Stimulated activated CD4-positive, alpha-beta T cell treated with anti-CD3 and anti-CD28 coated beads, Interleukin-12 subunit alpha, Interleukin-12 subunit beta, amount 100 ng/mL, for 48 hours (primary cell): ENCODE data around the gene ATR.
"Not testable (repeated sequence)": the region's sequence is repeated elsewhere in the genome, so short reads cannot be mapped to it uniquely, and the experiment has no call there.

ENCODE experiments used
- DNase-seq, 3 donors: peaks; one replicate each; pipeline ENCODE4 v3.0.0-alpha.2; 2020; ENCODE audit warnings: low read depth in 2 of 3, low spot score in 1 of 3

Gene ATR

GRCh38 chr3:142595141-142595540 is 16.6 kb upstream of the ATR start:
- DNase-seq: no peak

GRCh38 chr3:142592268-142592667 is 13.7 kb upstream of the ATR start:
- not testable (repeated sequence) for DNase-seq

DNA sequence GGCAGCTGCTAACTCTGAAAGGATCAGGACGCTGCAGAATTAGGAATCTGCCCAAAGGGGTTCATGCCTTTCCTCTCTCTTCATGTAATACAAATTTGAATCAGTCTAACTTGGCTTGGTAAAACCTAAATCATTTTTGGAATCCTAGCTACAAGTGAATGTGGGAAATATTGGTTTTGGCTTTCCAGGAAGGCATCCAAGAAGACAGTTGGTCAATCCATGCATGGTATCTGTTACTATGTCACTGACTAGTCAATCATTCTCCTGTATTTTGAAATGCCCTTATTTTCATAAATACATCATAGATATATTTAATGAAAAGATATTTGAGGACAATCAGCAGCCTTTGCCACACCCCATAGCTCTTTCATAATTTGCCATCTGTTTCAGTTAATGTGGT is 10.2 kb upstream of the ATR start:
- DNase-seq: no peak

DNA sequence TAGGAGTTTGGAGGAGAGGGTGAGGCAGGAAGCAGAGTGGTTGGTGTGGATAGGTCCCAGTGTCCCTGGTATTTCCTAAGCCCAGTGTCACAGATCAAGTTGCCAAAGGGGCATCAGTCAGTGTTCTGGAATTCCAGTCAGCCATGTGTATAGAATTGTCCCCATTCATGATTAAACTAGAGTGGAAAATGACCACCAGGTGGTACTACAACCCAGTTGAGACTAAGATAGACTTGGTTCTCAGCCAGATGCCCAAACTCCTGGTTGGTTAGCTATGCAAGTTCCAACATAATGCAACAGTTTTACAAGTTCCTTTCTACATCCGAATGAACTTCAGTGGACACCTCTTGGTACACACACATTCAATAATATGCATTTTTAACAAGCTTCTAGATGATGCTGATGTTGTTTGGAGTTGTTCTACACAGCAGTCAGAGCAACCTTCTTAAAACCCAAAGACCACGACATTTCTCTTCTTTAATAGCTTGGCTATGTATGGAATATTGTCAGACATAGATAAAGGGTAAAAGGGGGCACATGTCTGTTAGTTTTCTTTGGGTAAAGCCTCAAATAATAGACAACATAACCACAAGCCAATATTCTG is 8.4 kb upstream of the ATR start:
- peak in 1 of 3 donors; percentile 52 for DNase-seq

- not testable (repeated sequence) for DNase-seq
Observed at GRCh38 chr3:142581070-142581469, 2.5 kb upstream of the ATR start.

- no peak for DNase-seq
Observed at GRCh38 chr3:142580061-142580423, 1.5 kb upstream of the ATR start.

- DNase-seq: no peak
Observed at GRCh38 chr3:142577696-142578328, 721 bp downstream of the ATR start.

- no peak for DNase-seq
Observed at GRCh38 chr3:142576792-142577191, 1.7 kb downstream of the ATR start.

- no peak for DNase-seq
Observed at GRCh38 chr3:142574665-142575064, 3.9 kb downstream of the ATR start.

DNA sequence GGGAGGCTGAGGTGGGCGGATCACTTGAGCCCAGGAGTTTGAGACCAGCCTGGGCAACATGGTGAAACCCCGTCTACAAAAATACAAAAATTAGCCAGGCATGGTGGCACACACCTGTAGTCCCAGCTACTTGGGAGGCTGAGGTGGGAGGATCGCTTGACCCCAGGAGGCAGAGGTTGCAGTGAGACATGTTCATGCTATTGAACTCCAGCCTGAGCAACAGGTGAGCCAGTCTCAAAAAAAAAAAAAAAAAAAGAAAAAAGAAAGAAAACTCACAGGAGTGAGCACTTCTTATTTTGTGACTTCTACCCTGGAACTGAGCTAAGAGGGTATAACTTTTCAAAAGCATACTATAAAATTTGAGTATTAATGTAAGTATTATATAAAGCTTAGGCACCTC is 4.3 kb downstream of the ATR start:
- DNase-seq: not testable (repeated sequence)

GRCh38 chr3:142569422-142569821 is 9.1 kb downstream of the ATR start:
- DNase-seq: not testable (repeated sequence)

DNA sequence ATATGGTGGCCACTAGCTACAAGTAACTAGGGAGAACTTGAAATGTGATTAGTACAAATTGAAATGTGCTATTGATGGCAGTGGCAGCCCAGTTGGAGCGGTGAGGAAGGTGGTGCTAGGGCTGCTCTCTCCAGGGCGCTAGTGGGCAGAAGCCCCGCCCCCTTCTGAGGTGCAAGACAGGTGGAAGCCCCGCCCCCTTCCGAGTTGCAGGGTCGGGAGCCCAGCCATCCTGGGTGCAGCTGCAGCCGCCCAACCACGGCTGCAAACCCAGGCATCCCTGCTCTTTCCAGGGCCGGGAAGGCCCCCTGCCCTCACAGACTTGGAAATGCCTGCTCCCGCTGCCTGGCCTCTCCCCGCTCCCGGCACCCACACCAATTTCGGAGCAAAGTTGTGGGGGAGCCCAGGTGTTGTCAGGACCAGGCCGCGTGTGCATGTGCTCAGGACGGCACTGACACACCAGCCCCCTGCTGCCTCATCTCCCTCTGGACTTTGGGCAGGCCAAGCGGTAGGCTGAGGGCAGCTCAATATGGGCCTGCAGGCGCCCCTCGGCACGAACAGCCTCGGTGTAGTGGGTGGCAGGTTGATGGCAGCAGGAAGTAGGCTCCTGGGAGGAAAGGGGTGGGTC is 10.0 kb downstream of the ATR start:
- DNase-seq: no peak

GRCh38 chr3:142566096-142566495 is 12.4 kb downstream of the ATR start:
- DNase-seq: no peak

- no peak for DNase-seq
Observed at GRCh38 chr3:142563496-142563997, 15.0 kb downstream of the ATR start.

GRCh38 chr3:142560118-142560517 is 18.4 kb downstream of the ATR start:
- DNase-seq: no peak

- DNase-seq: no peak
Observed at GRCh38 chr3:142553741-142554140, 24.8 kb downstream of the ATR start.

DNA sequence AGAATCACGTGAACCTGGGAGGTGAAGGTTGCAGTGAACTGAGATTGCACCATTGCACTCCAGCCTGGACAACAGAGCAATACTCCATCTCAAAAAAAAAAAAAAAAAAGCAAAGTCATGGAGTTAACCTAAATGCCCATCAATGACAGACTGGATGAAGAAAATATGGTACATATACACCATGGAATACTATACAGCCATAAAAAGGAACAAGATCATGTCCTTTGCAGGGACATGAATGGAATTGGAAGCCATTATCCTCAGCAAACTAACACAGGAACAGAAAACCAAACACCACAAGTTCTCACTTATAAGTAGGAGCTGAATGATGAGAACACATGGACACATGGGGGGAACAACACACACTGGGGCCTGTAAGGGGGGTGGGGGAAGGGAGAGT is 26.0 kb downstream of the ATR start:
- not testable (repeated sequence) for DNase-seq

- no peak for DNase-seq
Observed at GRCh38 chr3:142549986-142550385, 28.5 kb downstream of the ATR start.

- DNase-seq: no peak
Observed at GRCh38 chr3:142543307-142543706, 35.2 kb downstream of the ATR start.

DNA sequence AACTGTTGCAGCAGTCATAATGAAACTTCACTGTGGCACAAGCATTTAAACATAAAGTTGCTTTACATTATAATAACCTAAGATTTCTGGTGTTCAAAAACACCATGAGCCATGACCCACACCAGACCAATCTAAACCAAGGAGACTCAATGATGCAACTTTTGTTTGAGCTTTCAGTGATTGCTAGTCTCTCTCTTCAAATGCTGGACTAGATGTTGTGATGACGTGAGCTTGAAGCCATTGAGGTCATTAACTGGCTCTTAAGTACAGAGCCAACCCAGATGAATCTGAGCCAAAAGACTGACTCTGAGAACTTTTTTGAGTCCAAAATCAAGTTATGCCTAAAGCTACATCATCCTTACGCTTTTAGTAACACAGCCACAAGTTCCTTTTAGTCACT is 36.5 kb downstream of the ATR start:
- DNase-seq: no peak

DNA sequence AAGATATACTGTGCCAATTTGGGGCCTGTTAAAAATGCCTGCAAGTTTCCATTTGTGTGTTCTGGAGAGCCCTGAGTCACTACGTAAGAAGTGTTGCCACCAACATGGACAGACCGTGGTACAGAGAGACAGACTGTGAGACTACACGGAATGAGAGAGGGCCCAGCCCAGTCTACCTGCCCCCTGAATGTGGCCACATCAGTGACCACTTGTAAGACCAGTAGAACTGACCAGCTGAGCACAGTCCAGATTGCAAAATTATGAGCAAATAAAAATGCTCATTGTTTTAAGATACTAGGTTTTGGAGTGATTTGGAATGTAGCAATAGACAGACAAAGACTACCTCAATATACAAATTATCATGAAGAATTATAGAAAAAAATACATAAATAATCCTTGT is 42.0 kb downstream of the ATR start:
- DNase-seq: no peak

DNA sequence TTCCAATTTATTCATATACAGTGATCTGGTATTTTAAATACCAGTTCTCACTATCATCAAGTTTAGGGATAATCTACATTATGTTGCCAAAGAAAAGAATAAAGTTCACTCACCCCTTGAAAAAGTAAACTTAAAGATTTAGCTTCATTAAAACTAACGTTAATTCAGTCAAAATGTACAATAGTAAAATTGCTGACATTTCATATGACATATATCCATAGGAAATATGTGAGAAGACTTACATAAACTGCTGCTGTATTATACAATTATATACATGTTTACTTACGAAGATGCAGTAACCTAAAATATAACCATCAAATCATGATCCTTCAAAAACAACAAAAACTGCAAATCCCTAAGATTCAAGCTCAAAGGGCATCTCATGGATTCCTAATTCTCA is 44.0 kb downstream of the ATR start:
- DNase-seq: no peak

GRCh38 chr3:142530296-142530695 is 48.2 kb downstream of the ATR start:
- DNase-seq: no peak
